Neural crest cell (in vitro differentiated cells): ENCODE measurements around the gene FCSK. TPM values are rescaled to one million over a fixed set of nuclear protein-coding genes. Genes with fewer than 3 reads are reported as not detected.

Experiments used
- DNase-seq: peaks from one replicate; pipeline ENCODE4 v3.0.0; 2021; ENCODE audit warnings: low read depth, mixed read lengths, low spot score
- H3K27ac Mint-ChIP-seq: one replicate; pipeline ENCODE4 v1.8.0; 2021; ENCODE audit warnings: mild to moderate bottlenecking, mixed read lengths; ENCODE audit not compliant: unreplicated experiment
- H3K27me3 Mint-ChIP-seq: 2 replicates; pipeline ENCODE4 v1.8.0; 2021; ENCODE audit warnings: low read depth, mild to moderate bottlenecking, mixed read lengths
- H3K36me3 Mint-ChIP-seq: 2 replicates; pipeline ENCODE4 v1.8.0; 2021; ENCODE audit warnings: low read depth, mild to moderate bottlenecking, mixed read lengths
- H3K4me1 Mint-ChIP-seq: 2 replicates; pipeline ENCODE4 v1.8.0; 2021; ENCODE audit warnings: mixed read lengths
- H3K4me3 Mint-ChIP-seq: one replicate; pipeline ENCODE4 v1.8.0; 2021; ENCODE audit warnings: mild to moderate bottlenecking, mixed read lengths
- H3K9me3 Mint-ChIP-seq: 2 replicates; pipeline ENCODE4 v1.8.0; 2021; ENCODE audit warnings: mixed read lengths
- total RNA-seq: library from RNA; stranded (reverse); gene quantifications from 2 replicates; pipeline ENCODE4 v1.2.1, GENCODE V29; 2021
- TF ChIP-seq, protein P1 (sequence below): fragments of 200-600 bp; sonication (generic); conservative IDR thresholded peaks from 2 replicates; pipeline ENCODE4 v1.5.0; 2021; ENCODE audit warnings: antibody characterized with exemption, mild to moderate bottlenecking

The FCSK gene
- total RNA-seq, 1 donor from 2014 or later, result 14.8 TPM

DNA sequence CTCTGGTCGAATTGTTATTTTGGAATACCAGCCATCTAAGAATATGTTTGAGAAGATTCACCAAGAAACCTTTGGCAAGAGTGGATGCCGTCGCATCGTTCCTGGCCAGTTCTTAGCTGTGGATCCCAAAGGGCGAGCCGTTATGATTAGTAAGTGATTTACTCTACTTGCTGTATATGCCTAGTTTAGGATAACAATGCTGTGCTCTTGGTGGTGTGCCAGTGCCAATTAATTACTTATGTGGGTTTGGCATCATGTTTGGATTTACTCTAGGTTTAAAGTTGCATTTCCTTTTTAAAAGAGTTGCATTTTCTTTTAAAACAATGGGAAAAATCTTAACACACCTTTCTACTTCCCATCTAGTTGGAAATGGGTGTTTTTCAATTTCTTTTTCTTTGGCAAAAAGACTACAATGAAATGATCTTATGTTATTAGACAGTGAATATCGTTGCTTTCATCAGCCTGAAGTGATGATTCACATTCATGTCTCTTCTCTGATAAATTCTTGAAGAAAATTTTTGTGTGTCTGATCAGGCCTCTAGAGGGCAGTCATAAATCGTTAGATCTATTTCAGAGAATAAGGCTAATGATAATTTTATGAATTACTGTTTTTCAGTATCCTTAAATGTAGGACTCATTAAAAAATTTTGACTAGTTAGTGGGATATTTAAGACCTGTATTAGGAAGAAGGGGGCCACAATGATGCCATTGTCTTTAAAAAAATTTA is 74.8 kb downstream of the FCSK start:
- TF ChIP-seq, protein P1, sequence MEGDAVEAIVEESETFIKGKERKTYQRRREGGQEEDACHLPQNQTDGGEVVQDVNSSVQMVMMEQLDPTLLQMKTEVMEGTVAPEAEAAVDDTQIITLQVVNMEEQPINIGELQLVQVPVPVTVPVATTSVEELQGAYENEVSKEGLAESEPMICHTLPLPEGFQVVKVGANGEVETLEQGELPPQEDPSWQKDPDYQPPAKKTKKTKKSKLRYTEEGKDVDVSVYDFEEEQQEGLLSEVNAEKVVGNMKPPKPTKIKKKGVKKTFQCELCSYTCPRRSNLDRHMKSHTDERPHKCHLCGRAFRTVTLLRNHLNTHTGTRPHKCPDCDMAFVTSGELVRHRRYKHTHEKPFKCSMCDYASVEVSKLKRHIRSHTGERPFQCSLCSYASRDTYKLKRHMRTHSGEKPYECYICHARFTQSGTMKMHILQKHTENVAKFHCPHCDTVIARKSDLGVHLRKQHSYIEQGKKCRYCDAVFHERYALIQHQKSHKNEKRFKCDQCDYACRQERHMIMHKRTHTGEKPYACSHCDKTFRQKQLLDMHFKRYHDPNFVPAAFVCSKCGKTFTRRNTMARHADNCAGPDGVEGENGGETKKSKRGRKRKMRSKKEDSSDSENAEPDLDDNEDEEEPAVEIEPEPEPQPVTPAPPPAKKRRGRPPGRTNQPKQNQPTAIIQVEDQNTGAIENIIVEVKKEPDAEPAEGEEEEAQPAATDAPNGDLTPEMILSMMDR, result peak; percentile 70
- Mint-ChIP-seq H3K36me3 (peaks cover 30% of the 10 kb centered on the region), H3K9me3 (no peaks in the 10 kb centered on the region), H3K27me3 (no peaks in the 10 kb centered on the region), H3K4me3 (peak overlapping the region; percentile 47), H3K4me1 (peaks cover 33% of the 10 kb centered on the region), H3K27ac (no peak overlapping the region)
- no peak for DNase-seq

Other genes starting within 250 kb of the FCSK start
- 39.5 and 41.6 TPM in 2 replicates for gene EXOSC6, start 202.7 kb upstream of the FCSK start, total RNA-seq
- gene AARS1, start 165.1 kb upstream of the FCSK start, total RNA-seq, result 128 and 129 TPM in 2 replicates
- gene DDX19B, start 155.4 kb upstream of the FCSK start, total RNA-seq, result 39.7 and 45.2 TPM in 2 replicates
- gene DDX19A, start 107.7 kb upstream of the FCSK start, total RNA-seq, result 55.2 and 61.8 TPM in 2 replicates
- 37.5 and 41.8 TPM in 2 replicates for gene ST3GAL2, start 15.5 kb upstream of the FCSK start, total RNA-seq
- 81.2 and 82.7 TPM in 2 replicates for gene COG4, start 69.0 kb downstream of the FCSK start, total RNA-seq
- gene SF3B3, start 69.2 kb downstream of the FCSK start, total RNA-seq, result 622 and 631 TPM in 2 replicates
- 0.16 and 0.47 TPM in 2 replicates for gene IL34, start 192.0 kb downstream of the FCSK start, total RNA-seq
- 93.3 and 95.0 TPM in 2 replicates for gene MTSS2, start 231.5 kb downstream of the FCSK start, total RNA-seq